Upper lobe of right lung (tissue), 1 donor: ENCODE measurements around the gene HS3ST6. TPM values are rescaled to one million over a fixed set of nuclear protein-coding genes. Genes with fewer than 3 reads are reported as not detected.

ENCODE experiments used
- ATAC-seq: fragments of 200-7000 bp; cut with Tn5 transposase; one replicate; pipeline ENCODE4 v1.9.1; 2020; ENCODE audit warnings: mild to moderate bottlenecking, moderate library complexity
- DNase-seq: peaks from one replicate; pipeline ENCODE4 v3.0.0-alpha.2; 2020
- H3K27ac ChIP-seq: fragments of 200-600 bp; one replicate; pipeline ENCODE4 v1.8.0; 2022
- H3K27me3 ChIP-seq: fragments of 200-600 bp; one replicate; pipeline ENCODE4 v1.8.0; 2022; ENCODE audit warnings: mild to moderate bottlenecking
- H3K36me3 ChIP-seq: fragments of 200-600 bp; one replicate; pipeline ENCODE4 v1.8.0; 2022
- H3K4me1 ChIP-seq: fragments of 200-600 bp; one replicate; pipeline ENCODE4 v1.8.0; 2022
- H3K4me3 ChIP-seq: fragments of 200-600 bp; one replicate; pipeline ENCODE4 v1.8.0; 2022; ENCODE audit warnings: mild to moderate bottlenecking
- H3K9me3 ChIP-seq: fragments of 200-600 bp; one replicate; pipeline ENCODE4 v1.8.0; 2022
- CTCF ChIP-seq: fragments of 200-600 bp; IDR thresholded peaks from one replicate; pipeline ENCODE4 v1.8.0; 2022; ENCODE audit warnings: antibody characterized with exemption
- intact Hi-C: fragments of 100-400 bp; cut with DNase I; formaldehyde crosslinking; loops from one replicate; pipeline ENCODE4 v1.11.0; 2022
- long read RNA-seq: library from polyadenylated mRNA; unstranded; transcript quantifications from one replicate; pipeline ENCODE4 v2.0.0, GENCODE V29; 2021
- total RNA-seq: library from RNA; stranded (reverse); fragmentation: NEBNext Ultra II Directional; extraction: Animal tissue kit (Norgen Biotek cat#: 25700); gene quantifications from one replicate; pipeline ENCODE4 v1.2.1, GENCODE V29; 2021
- donor health status: DM: no; HTN: yes; CAD: no; lungs with severe emphysema.

HS3ST6 gene
- not detected for total RNA-seq
- long read RNA-seq, result 0 reads

- H3K27me3 ChIP-seq, result peaks cover 86% of the 10 kb centered on the region
- ATAC-seq (no peak), DNase-seq (no peak)
- H3K4me3 ChIP-seq, result no peak within 1 kb of the TSS
- H3K9me3 ChIP-seq, result no peaks in the 10 kb centered on the region
- H3K27ac ChIP-seq, result no peak within 1 kb of the TSS
- TF ChIP-seq CTCF, result no peak
- intact Hi-C loops, result no loop called here
- H3K4me1 ChIP-seq, result peaks cover 3% of the 10 kb centered on the region
- no peaks in the 10 kb centered on the region for H3K36me3 ChIP-seq
These were observed at the start of gene HS3ST6 for GRCh38 chr16:1918351-1919326. HS3ST6 (minus strand) TSS chr16:1918415; CDS start chr16:1918323, 92 bp downstream.

- ATAC-seq (no peak), DNase-seq (no peak)
- no peaks in the 10 kb centered on the region for H3K27me3 ChIP-seq
- H3K4me3 ChIP-seq, result peak within 1 kb of the TSS; percentile 75
- H3K4me1 ChIP-seq, result peaks cover 19% of the 10 kb centered on the region
- no peaks in the 10 kb centered on the region for H3K9me3 ChIP-seq
- intact Hi-C loops, result no loop called here
- peaks cover 16% of the 10 kb centered on the region for H3K36me3 ChIP-seq
- H3K27ac ChIP-seq, result peak within 1 kb of the TSS; percentile 98
- TF ChIP-seq CTCF, result no peak
These were observed 48.2 kb upstream of the HS3ST6 start, which contains the start of gene RNF151 for GRCh38 chr16:1966460-1966859. RNF151 (plus strand) TSS chr16:1966856; CDS start chr16:1966882, 26 bp downstream.

GRCh38 chr16:1965396-1966001 is 47.3 kb upstream of the HS3ST6 start:
- H3K4me3 ChIP-seq, result peak overlapping the region; percentile 75
- peak overlapping the region; percentile 98 for H3K27ac ChIP-seq
- TF ChIP-seq CTCF, result no peak
- intact Hi-C loops, result no loop called here
- H3K36me3 ChIP-seq, result peaks cover 26% of the 10 kb centered on the region
- H3K27me3 ChIP-seq, result no peaks in the 10 kb centered on the region
- ATAC-seq (no peak), DNase-seq (peak; percentile 60)
- H3K4me1 ChIP-seq, result peaks cover 21% of the 10 kb centered on the region
- no peaks in the 10 kb centered on the region for H3K9me3 ChIP-seq

- Histone ChIP-seq H3K36me3 (peaks cover 27% of the 10 kb centered on the region), H3K27ac (peak within 1 kb of the TSS; percentile 98), H3K27me3 (no peaks in the 10 kb centered on the region), H3K9me3 (no peaks in the 10 kb centered on the region), H3K4me3 (peak within 1 kb of the TSS; percentile 75), H3K4me1 (peaks cover 24% of the 10 kb centered on the region)
- DNase-seq (peak; percentile 100), ATAC-seq (peak; percentile 97)
- no peak for TF ChIP-seq CTCF
- intact Hi-C loops, result no loop called here
These were observed 46.5 kb upstream of the HS3ST6 start, which contains the start of gene RPS2 for GRCh38 chr16:1964506-1965395. RPS2 (minus strand) TSS chr16:1964826; CDS start chr16:1964625, 201 bp downstream.
